GM11168 (cell line): ENCODE results near the gene STAT1.
"Not testable (repeated sequence)": the region's sequence is repeated elsewhere in the genome, so short reads cannot be mapped to it uniquely, and the experiment has no call there.

ENCODE experiments used
- in situ Hi-C: fragments of 300-500 bp; cut with MboI; formaldehyde crosslinking; loops from one replicate; pipeline ENCODE4 v1.12.0; 2022; ENCODE audit warnings: low sequenced_read_pairs; ENCODE audit not compliant: unreplicated experiment

STAT1 gene

DNA sequence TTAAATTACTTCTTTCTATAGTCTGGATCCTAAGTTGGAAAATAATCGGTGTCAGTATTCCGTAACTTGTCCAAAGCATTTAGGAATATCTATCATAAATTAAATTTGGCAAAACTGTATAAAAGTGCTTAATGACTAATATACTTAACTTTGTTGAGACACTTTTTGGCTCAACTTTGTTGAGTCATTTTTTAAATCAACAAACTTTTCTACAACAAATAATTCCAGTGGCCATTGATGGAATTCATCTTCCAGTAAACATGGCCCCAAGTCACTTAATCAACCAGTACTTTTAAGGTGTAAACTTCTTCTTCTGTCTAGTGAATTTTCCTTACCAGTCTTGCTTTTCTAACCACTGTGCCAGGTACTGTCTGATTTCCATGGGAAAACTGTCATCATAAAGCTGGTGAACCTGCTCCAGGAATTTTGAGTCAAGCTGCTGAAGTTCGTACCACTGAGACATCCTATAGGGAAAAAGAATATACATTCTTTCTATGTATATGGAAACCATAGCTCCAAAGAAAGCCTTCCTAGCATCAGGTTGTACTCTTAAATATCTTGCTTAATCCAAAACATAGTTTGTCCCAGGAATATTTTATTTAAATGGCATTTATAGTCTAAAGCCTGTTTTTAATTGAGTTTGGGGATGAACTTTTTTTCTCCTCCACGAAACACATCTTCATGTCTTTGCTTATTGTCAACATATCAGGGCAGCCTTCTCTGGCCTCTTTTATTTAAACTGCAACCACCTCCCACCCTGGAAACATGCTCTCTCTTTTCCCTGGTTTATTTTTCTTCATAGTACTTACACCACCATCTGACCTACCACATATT, 4.2 kb downstream of the STAT1 start:
- in situ Hi-C loops, result no loop called here

DNA sequence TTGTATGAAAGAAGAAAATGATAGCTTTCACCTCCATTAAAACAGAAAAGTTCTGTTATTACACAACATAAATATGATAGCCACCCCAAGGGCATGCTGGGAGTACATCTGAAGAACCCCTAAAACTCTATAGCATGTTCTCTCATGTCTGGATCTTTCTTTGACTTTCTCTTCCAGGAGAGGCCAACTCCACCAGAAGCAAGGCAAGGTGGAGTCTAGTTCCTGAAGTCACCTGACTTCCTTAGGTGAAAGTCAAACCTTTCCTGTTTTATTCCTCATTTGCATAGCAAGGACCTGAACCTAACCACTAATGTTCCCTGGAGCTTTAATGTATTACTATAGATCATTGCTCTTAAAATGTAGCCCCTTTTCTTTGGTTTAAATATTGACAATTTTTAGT, 5.7 kb downstream of the STAT1 start:
- in situ Hi-C loops, result no loop called here

DNA sequence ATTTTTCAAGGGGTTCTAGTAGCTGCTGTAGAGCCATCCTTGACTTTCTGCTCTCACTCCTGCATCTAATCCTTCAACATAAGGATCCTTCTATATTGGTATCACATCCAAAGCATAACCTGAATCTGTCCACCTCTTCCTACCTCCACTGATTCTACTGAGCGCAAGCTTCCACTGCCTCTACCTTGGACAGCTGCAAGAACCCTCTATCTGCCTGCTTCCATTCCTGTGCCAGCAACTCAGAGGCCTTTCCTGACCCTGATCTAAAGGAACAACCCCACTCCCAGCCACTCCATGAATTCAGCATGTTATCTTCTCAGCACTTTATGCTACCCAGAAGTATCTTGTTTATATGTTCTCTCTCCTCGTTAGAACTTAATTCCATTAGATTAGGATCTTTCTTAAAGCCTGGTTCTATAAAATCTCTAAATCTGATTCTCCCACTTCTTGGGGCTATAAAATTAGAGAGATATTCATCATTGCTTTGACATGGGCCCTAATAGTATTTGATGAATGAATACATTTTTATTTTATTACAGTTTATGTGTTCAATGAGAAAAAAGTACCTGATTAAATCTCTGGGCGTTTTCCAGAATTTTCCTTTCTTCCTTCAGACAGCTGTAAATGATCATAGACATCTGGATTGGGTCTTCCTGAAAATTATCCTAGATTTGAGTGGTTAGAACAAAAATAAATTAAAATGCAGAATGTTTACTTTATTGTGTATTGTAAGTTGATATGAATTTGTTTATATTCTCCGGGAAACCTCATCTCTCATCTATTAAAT, 6.8 kb downstream of the STAT1 start:
- in situ Hi-C loops, result no loop called here

DNA sequence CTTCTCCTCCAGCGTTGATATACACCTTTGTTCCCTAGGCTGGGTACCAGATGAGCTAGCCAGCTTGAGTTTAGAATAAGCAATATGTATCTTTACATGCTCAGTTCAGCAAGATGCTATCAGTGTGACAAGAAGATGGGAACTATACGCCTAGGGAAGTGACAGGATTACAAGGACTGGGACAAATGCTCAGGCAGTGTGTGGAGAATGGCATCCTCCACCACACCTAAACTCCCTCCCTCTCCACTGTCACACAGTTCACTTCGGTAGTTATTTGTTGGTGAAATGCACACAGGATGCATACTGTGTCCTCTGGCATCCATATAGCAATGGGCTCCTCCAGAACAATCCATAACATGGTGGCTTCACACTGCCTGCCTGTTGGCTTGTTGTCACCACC, 7.7 kb downstream of the STAT1 start:
- in situ Hi-C loops, result no loop called here

DNA sequence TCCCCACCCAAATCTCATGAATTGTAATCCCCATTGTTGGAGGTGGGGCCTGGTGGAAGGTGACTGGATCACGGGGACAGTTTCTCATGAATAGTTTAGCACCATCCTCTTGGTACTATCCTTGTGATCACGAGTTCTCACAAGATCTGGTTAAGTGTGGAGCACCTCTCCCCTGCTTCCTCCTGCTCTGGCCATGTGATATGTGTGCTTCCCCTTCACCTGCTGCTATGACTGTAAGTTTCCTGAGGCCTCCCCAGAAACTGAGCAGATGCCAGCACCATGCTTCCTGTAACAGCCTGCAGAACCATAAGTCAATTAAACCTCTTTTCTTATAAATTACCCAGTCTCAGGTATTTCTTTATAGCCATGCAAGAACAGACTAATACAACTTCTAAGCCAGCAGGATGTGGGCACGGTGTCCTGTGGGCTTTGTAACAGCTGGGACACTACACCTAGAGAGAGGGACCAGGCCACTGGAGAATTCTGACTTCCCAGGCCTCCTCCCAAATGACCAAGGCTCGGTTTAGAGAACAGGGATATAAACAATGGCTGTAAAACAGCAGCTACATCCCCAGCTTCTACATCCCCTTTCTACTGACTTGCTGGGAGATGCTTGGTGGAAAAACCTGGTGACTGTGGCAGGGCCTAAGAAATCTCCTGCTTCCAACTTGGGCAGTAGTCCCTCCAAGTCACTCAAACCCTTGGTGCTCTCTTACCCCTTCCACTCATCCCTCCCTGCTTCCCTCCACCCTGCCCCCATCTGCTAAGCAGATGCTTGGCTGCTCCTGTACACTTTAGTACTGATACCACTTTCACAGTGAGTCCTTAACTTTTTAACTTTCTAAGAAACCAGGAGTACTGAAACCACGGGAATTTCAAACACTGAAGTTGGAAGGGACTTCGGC, 10.3 kb downstream of the STAT1 start:
- in situ Hi-C loops, result no loop called here

DNA sequence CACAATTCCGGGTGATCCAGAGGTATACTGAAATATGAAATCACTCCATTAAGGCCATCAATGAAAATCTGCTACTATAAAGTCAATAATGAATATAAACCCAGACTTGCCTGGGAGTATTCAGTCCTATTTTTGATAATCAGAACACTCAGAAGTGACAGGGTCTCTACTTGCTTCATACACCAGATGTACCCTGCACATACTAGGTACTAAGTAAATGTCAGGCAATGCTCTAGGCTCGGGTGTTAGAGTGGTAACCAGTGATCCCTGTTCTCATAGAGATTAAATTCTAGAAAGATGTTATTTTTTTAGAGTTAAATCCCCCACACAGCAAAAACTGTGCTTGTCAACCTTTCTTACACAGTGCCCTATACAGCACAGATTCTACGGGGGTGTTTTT, 12.3 kb downstream of the STAT1 start:
- in situ Hi-C loops, result no loop called here

DNA sequence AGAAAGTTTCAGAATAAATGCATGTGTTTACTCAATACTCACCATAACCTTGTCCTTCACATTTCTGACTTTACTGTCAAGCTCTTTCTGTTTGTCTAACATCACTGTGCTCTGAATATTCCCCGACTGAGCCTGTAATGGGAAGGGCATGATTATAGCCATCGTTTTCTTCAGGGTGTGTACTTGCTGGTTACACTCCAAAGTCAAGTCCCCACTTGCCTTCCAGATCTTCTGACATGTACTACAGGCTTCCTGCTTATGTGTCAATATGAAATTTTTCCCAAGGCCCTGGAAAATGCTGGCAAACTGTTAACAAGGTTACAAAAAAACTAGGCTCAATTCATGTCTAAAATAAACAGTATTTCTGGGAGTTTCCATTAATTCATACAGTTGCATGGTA, 12.9 kb downstream of the STAT1 start:
- in situ Hi-C loops, result no loop called here

DNA sequence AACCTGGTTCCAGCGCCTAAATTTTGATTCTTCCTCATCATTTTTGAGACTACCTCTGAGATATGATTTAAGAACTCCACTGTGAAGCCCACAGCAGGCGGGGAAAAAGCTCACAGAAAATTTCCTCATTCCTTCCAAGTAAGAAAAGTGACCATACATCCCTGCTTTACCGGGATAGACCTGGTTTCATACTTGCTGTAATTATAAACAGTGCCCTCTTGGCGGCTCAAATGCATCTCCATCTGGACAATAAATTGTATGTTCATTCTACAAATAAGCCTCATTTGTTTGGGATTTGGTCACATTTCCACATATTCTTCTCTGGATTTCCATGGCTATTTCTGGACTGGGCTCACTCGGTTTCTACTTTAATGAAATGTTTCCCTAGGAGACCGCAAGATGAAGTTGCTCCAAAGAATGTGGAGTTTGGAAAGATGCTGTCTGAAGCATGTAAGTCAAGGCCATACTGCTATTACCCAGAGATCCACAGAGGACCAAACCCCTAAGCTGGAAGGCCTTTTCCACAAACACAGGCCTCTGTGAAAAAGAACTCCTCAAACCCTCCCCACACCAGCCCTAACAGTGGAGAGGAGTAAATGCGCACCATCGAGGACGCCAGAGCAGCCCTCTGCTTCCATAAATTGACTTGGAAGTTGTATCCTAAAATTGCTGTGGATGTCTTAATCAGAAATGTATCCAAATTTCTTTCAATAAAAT, 13.9 kb downstream of the STAT1 start:
- in situ Hi-C loops, result no loop called here

DNA sequence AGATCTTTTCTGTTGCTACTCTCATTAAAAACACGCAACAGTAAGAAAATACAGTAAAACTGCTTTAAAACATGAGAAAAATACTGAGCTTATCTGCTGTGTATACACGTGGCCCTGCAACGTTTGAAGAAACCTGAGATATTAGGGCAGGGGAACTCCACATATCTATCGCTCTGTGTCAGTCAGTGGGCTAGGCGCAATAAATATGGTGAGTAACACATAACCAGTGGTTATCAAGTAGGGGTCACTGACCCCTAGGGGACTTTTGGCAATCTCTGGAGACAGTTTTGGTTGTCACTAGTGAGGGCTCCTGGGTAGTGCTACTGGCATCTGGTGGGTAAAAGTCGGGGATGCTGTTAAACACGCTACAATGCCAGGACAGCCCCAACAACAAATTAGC, 14.9 kb downstream of the STAT1 start:
- in situ Hi-C loops, result no loop called here

DNA sequence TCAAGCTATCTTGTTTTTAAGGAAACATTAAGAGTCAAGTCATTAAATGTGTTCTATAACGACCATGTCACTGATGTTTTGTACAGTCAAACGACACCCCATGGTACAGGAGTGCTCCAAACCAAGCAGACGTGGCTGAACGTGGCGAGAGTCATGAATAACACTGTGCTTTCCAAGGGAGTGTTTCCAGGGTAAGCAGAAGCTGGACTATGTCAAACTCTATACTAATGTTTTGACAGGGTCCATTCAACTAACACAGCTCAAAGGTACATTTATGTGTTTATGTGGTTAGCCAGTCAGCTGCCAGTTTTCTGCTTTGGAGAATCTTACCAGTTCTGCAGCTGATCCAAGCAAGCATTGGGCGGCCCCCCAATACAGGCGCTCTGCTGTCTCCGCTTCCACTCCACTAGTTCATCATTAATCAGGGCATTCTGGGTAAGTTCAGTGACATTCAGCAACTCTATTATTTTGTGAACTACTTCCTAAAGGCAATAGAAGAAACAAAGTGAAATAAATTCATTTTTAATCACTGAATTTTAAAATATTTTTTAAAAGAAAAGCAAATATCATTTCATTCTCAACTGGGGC, 16.4 kb downstream of the STAT1 start:
- in situ Hi-C loops, result no loop called here

DNA sequence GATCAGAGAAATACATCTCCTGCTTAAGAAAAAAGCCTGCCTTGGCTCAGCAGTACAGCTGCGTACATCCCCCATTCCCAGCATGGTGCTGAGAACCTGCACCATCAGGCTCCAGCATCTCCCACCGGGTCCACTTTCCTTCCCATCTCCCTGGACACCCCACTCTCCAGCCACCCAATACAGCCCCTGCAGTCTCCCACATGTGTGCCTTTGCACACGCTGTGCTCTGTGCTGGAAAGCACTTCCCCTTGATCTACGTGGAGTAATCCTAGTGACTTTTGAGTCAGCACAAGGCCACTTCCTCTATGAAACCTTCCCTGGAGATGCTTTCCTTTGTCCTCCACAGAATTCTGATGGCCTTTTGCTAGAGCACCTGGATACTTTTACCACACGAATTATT, 17.0 kb downstream of the STAT1 start:
- in situ Hi-C loops, result no loop called here

DNA sequence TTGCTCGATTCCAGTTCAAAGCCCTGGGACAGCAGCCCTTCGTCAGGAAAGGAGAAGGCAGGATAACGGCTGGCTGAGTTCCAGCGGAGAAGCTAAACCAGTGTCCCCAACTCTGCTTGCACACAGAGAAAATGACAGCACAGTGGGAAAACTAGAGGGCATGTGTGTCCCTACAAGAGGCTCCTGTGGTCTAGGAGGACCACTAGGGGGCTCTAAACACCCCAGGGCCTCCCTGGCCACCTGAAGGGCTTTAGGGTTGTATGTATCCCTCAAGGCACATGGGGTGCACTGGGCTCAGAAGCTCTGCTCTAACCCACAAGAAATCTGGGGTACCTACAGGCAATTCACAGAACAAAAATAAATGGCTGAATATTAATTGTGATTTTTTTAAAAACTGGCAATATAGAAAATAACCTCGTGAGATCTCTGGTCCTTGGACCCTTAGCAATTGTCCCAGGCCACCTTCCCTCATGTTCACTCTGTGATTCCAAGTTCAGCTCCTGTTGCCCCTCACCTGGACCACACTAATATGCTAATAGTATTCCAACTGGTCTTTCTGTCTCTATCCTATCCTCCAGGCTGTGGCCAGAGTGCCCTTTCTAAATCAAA, 17.5 kb downstream of the STAT1 start:
- in situ Hi-C loops, result no loop called here

DNA sequence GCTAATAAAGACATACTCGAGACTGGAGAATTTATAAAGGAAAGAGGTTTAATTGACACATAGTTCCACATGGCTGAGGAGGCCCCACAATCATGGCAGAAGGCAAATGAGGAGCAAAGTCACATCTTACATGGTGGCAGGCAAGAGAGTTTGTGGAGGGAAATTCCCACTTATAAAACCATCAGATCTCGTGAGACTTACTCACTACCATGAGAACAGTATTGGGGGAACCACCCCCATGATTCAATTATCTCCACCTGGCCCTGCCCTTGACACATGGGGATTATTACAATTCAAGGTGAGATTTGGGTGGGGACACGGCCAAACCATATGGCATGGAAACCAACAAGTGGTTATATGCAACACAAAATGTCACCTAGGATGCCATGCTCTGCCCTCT, 18.7 kb downstream of the STAT1 start:
- in situ Hi-C loops, result not testable (repeated sequence)

DNA sequence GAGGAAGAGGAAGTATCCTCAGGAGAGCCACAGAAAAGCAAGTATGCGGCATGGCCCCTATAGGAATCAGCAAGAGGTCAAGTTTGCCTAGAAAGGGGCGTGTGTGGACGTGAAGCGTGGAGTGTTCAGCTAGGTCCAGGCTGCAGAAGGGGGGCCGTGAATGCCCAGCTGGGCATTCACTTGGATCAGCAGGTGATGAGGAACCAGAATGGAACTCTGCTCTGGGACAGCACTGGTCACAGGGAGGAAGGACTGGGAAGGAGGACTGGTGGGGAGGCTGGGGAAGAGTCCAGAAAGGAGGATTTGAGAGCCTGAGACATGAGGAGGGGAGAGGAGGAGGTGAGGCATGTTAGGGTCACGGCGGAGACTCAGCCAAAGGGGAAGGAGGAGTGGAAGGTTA, 19.8 kb downstream of the STAT1 start:
- in situ Hi-C loops, result no loop called here

DNA sequence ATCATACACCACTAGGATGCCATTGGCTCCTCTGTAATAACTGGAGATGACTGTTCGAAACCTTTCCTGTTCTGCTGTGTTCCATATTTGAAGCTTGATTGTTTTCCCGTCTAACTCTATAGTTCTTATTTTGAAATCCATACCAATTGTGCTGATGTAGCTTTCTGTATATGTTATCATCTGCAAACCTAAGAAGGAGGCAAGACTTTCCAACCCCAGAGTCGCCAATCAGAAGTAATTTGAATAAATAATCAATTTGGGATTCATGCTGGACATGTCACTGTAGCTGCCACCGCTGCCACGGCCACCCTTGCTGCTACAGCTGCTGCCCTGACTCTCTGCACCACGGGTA, 20.7 kb downstream of the STAT1 start:
- in situ Hi-C loops, result no loop called here

DNA sequence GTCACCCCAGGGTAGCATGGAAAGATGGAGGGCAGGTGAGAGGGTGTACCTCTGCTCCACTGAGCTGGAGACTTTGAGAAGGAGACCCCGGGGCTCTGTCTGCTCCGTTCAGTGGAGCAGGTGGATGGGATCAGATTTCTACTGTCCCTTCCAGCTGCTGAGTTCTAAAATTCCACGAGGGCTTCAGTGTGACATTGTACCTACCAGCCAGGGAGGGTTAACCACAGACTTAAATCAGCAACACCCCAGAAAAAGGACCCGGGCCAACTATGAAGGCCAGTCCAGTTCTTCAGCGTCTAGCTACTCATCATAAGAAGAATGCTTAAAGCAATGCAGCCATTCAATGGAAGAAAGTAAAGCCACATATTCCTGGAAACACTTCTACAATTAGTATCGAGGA, 23.8 kb downstream of the STAT1 start:
- in situ Hi-C loops, result no loop called here

DNA sequence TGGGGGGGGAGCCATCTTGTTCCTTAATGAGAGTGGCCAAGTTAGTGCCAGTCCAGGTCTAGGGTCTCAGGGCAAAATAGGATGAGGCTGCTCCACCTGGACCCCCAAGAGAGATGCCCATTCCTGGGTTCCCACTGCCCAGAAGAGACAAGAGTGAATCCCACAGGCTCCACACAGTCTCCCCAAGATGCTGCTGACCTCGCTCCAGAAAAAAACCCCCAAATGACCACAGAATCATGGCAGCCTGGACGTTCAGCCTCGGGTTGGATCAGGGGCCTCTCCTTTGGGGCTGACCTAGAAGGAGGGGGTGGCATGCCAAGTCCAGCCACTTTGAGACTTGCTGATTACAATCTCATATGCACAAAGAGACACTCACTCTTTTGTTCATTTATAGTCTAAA, 25.1 kb downstream of the STAT1 start:
- in situ Hi-C loops, result no loop called here

DNA sequence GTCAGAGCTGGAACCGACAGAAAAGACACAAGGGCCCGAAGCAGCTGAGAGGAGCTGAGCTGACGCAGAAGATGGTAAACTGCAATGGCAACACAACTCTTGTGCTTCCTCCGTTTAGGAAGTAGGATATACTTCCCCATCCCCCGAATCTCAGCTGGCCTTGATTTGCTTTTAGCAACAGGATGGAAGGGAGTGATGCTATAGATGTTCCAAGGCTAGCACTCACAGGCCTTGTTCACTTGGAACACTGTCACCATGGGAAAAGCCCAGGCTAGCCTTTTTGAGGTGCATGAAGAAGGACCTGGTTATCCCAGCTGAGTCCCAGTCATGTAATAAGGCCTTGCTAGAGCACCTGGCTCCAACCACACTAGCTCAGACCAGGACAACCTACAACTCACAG, 26.0 kb downstream of the STAT1 start:
- in situ Hi-C loops, result no loop called here

DNA sequence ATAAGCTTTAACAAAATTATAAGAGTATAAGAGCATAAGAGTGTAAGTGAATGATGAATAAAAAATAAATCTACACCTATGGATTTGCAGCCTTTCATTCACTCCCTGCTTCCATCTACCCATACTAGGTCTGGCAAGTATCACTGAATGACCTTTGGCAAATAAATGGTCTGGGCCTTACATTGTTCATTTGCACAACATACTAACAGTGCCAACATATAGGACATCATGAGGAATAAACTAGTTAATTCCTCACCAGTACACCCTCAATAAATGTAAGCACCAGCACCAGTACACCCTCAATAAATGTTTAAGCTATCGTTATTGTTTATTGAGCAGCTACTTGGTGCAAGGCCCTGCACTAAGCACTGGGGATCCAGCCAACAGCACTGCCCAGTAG, 26.9 kb downstream of the STAT1 start:
- in situ Hi-C loops, result no loop called here
